ENCODE results near the gene TSPEAR. TPM values are rescaled to one million over a fixed set of nuclear protein-coding genes. Genes with fewer than 3 reads are reported as not detected.

Gene TSPEAR
- total RNA-seq, 2 donors from 2014 or later, result 0.85 TPM; not detected in 1

GRCh38 chr21:44682580-44683151 lies 28.7 kb downstream of the TSPEAR start:
- H3K9me3 ChIP-seq, result no peaks in the 10 kb centered on the region
- no peak overlapping the region for H3K27ac ChIP-seq
- no peaks in the 10 kb centered on the region for H3K4me1 ChIP-seq (replicated peaks)
- peaks cover 5% of the 10 kb centered on the region for H3K27me3 ChIP-seq (replicated peaks; ENCODE audit: insufficient read depth)
- no peak overlapping the region for H3K4me3 ChIP-seq
- TF ChIP-seq, protein P1, sequence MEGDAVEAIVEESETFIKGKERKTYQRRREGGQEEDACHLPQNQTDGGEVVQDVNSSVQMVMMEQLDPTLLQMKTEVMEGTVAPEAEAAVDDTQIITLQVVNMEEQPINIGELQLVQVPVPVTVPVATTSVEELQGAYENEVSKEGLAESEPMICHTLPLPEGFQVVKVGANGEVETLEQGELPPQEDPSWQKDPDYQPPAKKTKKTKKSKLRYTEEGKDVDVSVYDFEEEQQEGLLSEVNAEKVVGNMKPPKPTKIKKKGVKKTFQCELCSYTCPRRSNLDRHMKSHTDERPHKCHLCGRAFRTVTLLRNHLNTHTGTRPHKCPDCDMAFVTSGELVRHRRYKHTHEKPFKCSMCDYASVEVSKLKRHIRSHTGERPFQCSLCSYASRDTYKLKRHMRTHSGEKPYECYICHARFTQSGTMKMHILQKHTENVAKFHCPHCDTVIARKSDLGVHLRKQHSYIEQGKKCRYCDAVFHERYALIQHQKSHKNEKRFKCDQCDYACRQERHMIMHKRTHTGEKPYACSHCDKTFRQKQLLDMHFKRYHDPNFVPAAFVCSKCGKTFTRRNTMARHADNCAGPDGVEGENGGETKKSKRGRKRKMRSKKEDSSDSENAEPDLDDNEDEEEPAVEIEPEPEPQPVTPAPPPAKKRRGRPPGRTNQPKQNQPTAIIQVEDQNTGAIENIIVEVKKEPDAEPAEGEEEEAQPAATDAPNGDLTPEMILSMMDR (IDR thresholded peaks at IDR 0.05), result no peak
- TF ChIP-seq POLR2A (IDR thresholded peaks at IDR 0.05), result no peak
- TF ChIP-seq POLR2AphosphoS5 (IDR thresholded peaks at IDR 0.05), result no peak
- 81% methylated on average over 15 of the region's 15 CpGs for WGBS
- intact Hi-C loops (cut with DNase I), result no loop called here
- no peaks in the 10 kb centered on the region for H3K36me3 ChIP-seq
- DNase-seq (ENCODE audit: low spot score), result no peak

- TF ChIP-seq POLR2A (IDR thresholded peaks at IDR 0.05), result no peak
- TF ChIP-seq, protein P1 (IDR thresholded peaks at IDR 0.05), result no peak
- no peak for TF ChIP-seq POLR2AphosphoS5 (IDR thresholded peaks at IDR 0.05)
- Histone ChIP-seq H3K4me1 (replicated peaks) (no peaks in the 10 kb centered on the region), H3K9me3 (no peaks in the 10 kb centered on the region), H3K27ac (no peak within 1 kb of the TSS), H3K27me3 (replicated peaks; ENCODE audit: insufficient read depth) (peaks cover 5% of the 10 kb centered on the region), H3K36me3 (no peaks in the 10 kb centered on the region), H3K4me3 (no peak within 1 kb of the TSS)
- WGBS, result 66% methylated on average over 23 of the region's 23 CpGs
- intact Hi-C loops (cut with DNase I), result no loop called here
- no peak for DNase-seq (ENCODE audit: low spot score)
These were observed 29.4 kb downstream of the TSPEAR start, which contains the start of gene KRTAP12-1 for GRCh38 chr21:44681861-44682579. TSS of gene KRTAP12-1 (minus strand) at chr21:44682163. CDS start at chr21:44682123, 40 bp downstream.

GRCh38 chr21:44681152-44681551 lies 30.2 kb downstream of the TSPEAR start:
- no peak overlapping the region for H3K4me3 ChIP-seq
- H3K27me3 ChIP-seq (replicated peaks; ENCODE audit: insufficient read depth), result peaks cover 2% of the 10 kb centered on the region
- no peaks in the 10 kb centered on the region for H3K9me3 ChIP-seq
- intact Hi-C loops (cut with DNase I), result no loop called here
- no peak for DNase-seq (ENCODE audit: low spot score)
- 71% methylated on average over 11 of the region's 11 CpGs for WGBS
- H3K4me1 ChIP-seq (replicated peaks), result no peaks in the 10 kb centered on the region
- no peak overlapping the region for H3K27ac ChIP-seq
- TF ChIP-seq POLR2AphosphoS5 (IDR thresholded peaks at IDR 0.05), result no peak
- TF ChIP-seq, protein P1 (IDR thresholded peaks at IDR 0.05), result no peak
- TF ChIP-seq POLR2A (IDR thresholded peaks at IDR 0.05), result no peak
- H3K36me3 ChIP-seq, result no peaks in the 10 kb centered on the region

GRCh38 chr21:44677881-44678280 lies 33.5 kb downstream of the TSPEAR start:
- Histone ChIP-seq H3K27ac (no peak overlapping the region), H3K9me3 (no peaks in the 10 kb centered on the region), H3K4me1 (replicated peaks) (no peaks in the 10 kb centered on the region), H3K36me3 (no peaks in the 10 kb centered on the region), H3K4me3 (no peak overlapping the region), H3K27me3 (replicated peaks; ENCODE audit: insufficient read depth) (no peaks in the 10 kb centered on the region)
- DNase-seq (ENCODE audit: low spot score), result no peak
- intact Hi-C loops (cut with DNase I), result no loop called here
- 88% methylated on average over 13 of the region's 13 CpGs for WGBS
- TF ChIP-seq, protein P1 (IDR thresholded peaks at IDR 0.05), result no peak
- TF ChIP-seq POLR2AphosphoS5 (IDR thresholded peaks at IDR 0.05), result no peak
- no peak for TF ChIP-seq POLR2A (IDR thresholded peaks at IDR 0.05)

DNA sequence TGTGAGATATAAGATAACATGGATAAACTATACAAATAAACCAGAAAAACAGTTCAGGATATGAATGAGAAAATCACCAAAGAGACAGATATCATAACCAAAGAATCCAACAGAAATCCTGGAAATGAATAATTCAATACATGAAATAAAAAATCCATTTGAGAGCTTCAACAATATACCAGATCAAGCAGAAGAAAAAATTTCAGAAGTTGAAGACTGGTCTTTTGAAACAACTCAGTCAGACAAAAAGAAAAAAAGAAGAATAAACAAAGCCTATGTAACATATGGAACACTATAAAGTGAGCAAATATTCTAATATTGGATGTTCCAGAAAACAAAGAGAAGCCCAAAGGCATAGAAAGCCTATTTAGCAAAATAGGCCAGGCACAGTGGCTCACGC lies 39.5 kb downstream of the TSPEAR start:
- no peak for DNase-seq (ENCODE audit: low spot score)
- Histone ChIP-seq H3K4me3 (no peak overlapping the region), H3K4me1 (replicated peaks) (no peaks in the 10 kb centered on the region), H3K36me3 (no peaks in the 10 kb centered on the region), H3K27me3 (replicated peaks; ENCODE audit: insufficient read depth) (no peaks in the 10 kb centered on the region), H3K27ac (no peak overlapping the region), H3K9me3 (no peaks in the 10 kb centered on the region)
- intact Hi-C loops (cut with DNase I), result no loop called here
- TF ChIP-seq POLR2AphosphoS5 (IDR thresholded peaks at IDR 0.05), result no peak
- no peak for TF ChIP-seq POLR2A (IDR thresholded peaks at IDR 0.05)
- TF ChIP-seq, protein P1 (IDR thresholded peaks at IDR 0.05), result no peak
- 100% methylated on average over 1 of the region's 1 CpG for whole genome bisulfite sequencing

Data from prostate gland (tissue), 2 donors.